Mononuclear cell (primary cell): ENCODE measurements around the gene ATG4D. TPM values are rescaled to one million over a fixed set of nuclear protein-coding genes. Genes with fewer than 3 reads are reported as not detected.
A peak's percentile ranks its signal among the peaks of the same experiment; 100 is the strongest.
"Not testable (repeated sequence)": the region's sequence is repeated elsewhere in the genome, so short reads cannot be mapped to it uniquely, and the experiment has no call there.

Experiments
- H3K27me3 ChIP-seq: 2 replicates; pipeline ENCODE4 v1.6.0; 2011; ENCODE audit warnings: low read length, control low read depth; ENCODE audit not compliant: insufficient read depth
- H3K4me1 ChIP-seq: 2 replicates; pipeline ENCODE4 v1.5.1; 2011; ENCODE audit warnings: mild to moderate bottlenecking, low read length, control low read depth; ENCODE audit not compliant: insufficient read depth
- H3K4me3 ChIP-seq: 2 replicates; pipeline ENCODE4 v1.5.1; 2011; ENCODE audit warnings: mild to moderate bottlenecking, low read length, moderate library complexity
- H3K9me3 ChIP-seq: 2 replicates; pipeline ENCODE4 v1.5.1; 2011; ENCODE audit warnings: low read depth, mild to moderate bottlenecking, control low read depth, low read length
- total RNA-seq: library from RNA; depleted of rRNA; stranded (reverse); fragments of >200 nt; gene quantifications from one replicate; pipeline ENCODE4 v1.2.3, GENCODE V29; 2012

The ATG4D gene
- total RNA-seq, 1 donor = 30.7 TPM

DNA sequence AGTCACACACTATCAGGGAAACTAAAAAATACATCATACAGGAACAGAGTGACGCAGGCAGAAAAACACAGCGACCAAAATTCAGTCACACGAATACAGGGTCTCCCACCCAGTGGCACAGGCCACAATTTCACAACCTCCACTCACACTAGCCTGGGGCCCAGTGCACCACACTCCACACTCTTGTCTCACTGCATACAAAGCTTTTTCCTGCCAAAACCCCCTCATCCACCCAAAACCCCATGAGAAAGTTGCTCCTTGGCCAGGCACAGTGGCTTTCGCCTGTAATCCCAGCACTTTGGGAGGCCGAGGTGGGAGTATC lies 27.7 kb upstream of the ATG4D start:
- peaks cover 72% of the 10 kb centered on the region for H3K27me3 ChIP-seq
- peaks cover 60% of the 10 kb centered on the region for H3K4me1 ChIP-seq
- H3K4me3 ChIP-seq = peak overlapping the region; percentile 50
- no peaks in the 10 kb centered on the region for H3K9me3 ChIP-seq

DNA sequence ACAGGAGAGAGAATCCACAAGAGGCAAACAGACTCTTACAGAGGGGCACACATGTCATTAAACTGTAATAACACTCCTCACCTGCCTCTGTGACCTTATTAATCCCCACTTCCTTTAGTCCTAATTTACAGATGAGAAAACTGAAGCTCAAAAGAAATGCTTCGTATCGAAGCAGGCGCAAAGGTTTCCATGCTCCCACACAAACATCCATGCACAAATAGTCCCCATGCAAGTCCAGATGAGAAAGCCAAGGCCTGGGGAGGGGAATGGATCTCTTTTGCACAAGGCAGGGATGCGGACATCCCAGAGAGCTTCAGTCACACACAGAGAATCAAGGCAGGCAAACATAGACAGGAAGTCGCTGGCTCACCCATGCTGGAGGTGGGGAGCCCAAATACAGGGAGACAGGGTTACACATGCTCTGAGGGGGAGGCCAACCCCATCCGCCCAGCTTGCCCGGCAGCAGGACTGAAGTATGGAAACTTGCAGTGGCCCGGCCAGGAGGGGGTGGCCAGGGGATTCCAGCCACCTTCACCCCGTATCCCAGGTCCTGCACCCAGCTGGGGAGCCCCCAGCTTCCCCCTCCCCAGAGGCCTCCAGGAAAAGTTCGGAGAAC lies 26.9 kb upstream of the ATG4D start:
- peak overlapping the region; percentile 50 for H3K4me3 ChIP-seq
- H3K4me1 ChIP-seq = peaks cover 66% of the 10 kb centered on the region
- no peaks in the 10 kb centered on the region for H3K9me3 ChIP-seq
- peaks cover 72% of the 10 kb centered on the region for H3K27me3 ChIP-seq

DNA sequence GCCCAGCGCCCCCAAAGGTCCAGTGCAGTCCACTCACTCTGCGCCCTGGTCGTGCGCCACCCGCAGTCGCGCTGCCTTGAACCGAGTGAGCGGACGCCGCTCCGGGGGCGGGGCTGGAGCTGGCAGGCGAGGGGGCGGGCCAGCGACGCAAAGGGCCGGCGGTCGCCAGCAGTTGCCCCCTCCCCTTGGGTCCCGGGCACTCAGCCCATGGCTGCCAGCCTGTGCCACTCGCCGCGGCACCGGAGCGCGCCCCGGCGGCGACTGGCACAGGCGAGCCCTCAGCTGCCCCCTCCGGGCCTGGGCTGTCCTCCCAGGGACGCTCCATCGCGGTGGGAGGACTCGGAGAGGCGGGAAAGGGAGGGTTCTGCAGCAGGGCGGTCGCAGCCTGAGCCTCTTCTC lies 26.3 kb upstream of the ATG4D start, which contains the start of gene S1PR5:
S1PR5 (minus strand) TSS at position 87 of the 399 bp plus-strand sequence. CDS start 2,436 bp downstream, outside the sequence.
- Histone ChIP-seq H3K4me1 (peaks cover 65% of the 10 kb centered on the region), H3K4me3 (peak within 1 kb of the TSS; percentile 50), H3K27me3 (peaks cover 72% of the 10 kb centered on the region), H3K9me3 (no peaks in the 10 kb centered on the region)

DNA sequence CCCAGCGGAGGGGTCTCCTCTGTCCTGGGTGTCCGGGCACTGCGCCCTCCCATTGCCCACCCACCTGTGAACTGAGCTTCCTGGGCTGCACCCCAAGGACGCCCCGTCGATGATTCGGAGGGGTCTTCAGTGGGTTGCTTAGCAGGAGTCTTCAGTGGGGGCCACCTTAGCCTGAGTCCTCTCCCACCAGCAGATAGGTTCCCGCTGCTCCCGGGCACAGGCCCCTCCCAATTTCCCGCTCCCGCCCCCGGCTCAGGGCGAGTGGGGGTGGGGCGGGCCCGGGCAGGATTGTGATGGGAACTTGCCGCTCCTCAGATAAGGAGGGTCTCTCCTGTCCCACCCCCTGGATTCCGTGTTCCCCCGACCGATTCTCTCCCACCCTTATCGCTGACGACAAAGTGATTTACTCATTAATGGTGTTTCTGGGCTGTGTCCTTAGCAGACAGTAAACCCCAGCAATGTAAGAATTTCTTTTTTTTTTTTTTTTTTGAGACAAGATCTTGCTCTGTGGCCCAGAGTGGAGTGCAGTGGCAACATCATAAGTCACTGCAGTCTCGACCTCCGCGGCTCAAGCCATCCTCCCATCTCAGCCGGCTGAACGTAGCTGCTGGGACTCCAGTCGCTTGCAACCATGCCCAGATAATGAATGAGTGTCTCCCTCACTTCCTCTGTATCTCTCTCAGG lies 25.8 kb upstream of the ATG4D start:
- no peaks in the 10 kb centered on the region for H3K9me3 ChIP-seq
- H3K4me3 ChIP-seq = peak overlapping the region; percentile 50
- H3K27me3 ChIP-seq = peaks cover 69% of the 10 kb centered on the region
- peaks cover 59% of the 10 kb centered on the region for H3K4me1 ChIP-seq

DNA sequence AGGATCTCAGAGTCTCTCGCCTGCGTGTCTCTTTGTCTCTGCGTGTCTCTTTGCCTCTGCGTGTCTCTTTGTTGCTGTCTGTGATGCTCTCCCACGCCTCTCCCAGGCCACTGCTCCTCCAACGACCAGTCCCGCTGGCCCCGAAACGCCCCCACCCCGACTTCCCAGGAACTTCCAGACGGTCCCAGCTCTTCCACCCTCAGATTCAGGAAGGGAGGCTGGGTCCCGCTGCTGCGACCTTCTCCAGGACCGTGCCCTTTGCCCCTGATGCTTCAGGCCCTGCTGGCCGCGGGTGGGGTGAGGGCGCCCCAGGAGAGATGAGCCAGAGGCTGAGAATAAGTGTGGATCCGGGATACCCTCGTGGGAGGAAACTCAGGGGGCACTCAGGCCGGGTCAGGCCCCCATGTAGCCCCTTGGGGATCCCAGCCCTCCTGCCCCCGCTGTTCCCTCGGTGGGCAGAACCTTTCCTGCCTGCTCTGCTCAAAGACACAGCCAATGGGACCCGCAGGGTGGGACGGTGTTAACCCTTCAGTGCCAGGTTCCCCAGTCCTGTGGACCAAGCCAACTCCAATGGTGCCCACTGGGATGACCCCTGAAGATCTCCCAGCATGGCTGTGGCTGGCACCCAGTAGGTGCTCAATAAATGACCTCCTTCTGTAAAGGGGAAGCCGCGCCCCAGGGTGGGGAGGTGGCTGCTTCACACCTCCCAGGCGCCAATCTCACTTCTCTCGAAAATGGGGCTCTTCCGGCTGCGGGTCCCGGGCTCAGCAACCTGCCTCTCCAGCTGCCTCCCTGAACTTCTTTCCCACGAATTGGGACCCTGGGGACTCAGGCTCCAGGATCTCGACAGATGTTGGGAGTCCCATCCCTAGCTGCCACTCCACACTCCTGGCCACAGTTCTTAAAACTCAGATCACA lies 25.0 kb upstream of the ATG4D start:
- Histone ChIP-seq H3K4me3 (peak overlapping the region; percentile 50), H3K4me1 (peaks cover 55% of the 10 kb centered on the region), H3K9me3 (no peaks in the 10 kb centered on the region), H3K27me3 (peaks cover 61% of the 10 kb centered on the region)

DNA sequence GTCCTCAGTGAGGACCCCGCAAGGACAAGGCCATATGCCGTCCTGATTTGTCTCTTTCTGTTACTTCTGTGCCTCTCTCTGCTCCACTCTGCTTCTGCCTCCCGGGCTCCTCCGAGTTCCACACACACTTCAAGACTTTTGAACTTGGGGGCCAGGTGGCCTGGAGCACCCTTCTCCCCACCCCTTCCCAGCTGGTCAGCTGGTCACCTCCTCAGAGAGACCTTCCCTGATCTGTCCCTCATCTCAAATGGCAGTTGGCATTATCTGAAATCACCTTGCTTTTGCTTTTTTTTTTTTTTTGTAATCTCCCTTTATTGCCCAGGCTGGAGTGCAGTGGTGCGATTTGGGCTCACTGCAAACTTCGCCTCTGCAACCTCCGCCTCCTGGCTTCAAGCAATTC lies 24.3 kb upstream of the ATG4D start:
- Histone ChIP-seq H3K27me3 (peaks cover 54% of the 10 kb centered on the region), H3K4me1 (peaks cover 54% of the 10 kb centered on the region), H3K9me3 (no peaks in the 10 kb centered on the region), H3K4me3 (no peak overlapping the region)

DNA sequence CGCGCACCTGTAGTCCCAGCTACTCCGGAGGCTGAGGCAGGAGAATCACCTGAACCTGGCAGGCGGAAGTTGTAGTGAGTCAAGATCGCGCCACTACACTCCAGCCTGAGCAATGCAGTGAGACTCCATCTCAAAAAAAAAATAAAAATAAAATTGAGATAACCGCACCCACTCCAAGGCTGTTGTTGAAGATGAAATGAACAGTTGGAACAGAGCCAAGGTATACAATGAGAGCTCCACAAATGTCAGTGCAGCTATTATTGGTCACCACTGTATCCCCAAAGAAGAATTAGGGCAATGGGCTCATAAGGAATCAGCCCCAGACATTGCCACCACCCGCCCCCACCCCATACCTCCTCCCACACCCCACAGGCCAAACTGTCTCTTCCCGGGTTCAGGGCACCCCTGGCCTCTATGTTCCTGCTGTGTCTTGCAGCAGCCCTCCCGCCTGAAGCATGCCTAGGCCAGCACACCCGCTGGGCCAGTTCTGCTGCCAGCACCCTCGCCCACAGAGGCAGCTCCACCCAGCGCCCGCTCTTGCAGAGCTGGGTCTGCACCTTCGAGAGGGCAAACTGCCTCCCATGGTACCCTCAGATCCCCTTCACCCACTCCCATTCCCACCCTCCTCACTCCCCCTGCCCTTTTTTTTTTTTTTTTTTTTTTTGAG lies 22.9 kb upstream of the ATG4D start:
- no peak overlapping the region for H3K4me3 ChIP-seq
- H3K27me3 ChIP-seq = peaks cover 41% of the 10 kb centered on the region
- peaks cover 50% of the 10 kb centered on the region for H3K4me1 ChIP-seq
- H3K9me3 ChIP-seq = no peaks in the 10 kb centered on the region

DNA sequence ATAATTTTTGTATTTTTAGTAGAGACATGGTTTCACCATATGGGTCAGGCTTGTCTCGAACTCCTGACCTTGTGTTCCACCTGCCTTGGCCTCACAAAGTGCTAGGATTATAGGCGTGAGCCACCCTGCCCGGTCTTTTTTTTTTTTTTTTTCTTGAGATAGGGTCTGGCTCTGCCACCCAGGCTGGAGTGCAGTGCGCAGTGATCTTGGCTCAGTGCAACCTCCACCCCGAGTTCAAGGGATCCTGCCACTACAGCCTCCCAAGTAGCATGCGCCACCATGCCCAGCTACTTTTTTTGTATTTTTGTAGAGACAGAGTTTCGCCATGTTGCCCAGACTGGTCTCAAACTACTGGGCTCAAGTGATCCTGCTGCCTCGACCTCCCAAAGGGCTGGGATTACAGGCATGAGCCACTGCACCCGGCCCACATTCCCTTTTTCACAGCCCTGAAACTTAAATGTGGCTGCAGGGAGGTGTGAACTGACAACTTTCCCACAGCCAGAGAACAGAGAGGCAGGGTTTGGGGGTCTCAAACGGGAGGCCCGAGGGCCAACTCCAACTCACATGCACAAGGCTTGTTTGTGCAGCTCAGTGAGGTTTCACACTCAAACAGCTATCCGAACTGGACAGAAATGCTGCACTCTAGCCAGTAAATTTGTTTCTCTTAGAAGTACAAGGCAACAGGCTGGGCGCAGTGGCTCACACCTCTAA lies 22.1 kb upstream of the ATG4D start:
- Histone ChIP-seq H3K9me3 (no peaks in the 10 kb centered on the region), H3K27me3 (peaks cover 32% of the 10 kb centered on the region), H3K4me1 (peaks cover 50% of the 10 kb centered on the region), H3K4me3 (no peak overlapping the region)

DNA sequence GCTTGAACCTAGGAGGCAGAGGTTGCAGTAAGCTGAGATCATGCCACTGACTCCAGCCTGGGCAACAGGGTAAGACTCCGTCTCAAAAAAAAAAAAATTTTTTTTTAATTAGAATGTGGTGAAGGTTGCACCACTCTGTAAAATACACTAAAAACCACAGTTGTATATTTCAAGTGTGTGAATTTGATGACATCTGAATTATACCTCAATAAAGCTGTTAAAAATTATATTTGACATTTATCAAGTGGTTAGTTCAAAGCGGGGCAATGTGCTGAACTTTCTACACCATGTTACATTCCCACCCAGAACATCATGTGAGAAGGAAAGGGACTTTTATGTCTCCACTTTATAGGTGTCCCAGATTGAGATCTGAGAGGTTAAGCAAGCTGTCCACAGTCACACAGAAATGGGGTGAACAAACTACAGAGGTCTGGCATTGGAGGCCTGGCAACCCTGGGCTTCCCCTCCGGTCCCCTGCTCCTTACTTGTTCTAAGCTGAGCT lies 20.5 kb upstream of the ATG4D start:
- Histone ChIP-seq H3K4me3 (no peak overlapping the region), H3K4me1 (peaks cover 37% of the 10 kb centered on the region), H3K27me3 (peaks cover 16% of the 10 kb centered on the region), H3K9me3 (no peaks in the 10 kb centered on the region)

DNA sequence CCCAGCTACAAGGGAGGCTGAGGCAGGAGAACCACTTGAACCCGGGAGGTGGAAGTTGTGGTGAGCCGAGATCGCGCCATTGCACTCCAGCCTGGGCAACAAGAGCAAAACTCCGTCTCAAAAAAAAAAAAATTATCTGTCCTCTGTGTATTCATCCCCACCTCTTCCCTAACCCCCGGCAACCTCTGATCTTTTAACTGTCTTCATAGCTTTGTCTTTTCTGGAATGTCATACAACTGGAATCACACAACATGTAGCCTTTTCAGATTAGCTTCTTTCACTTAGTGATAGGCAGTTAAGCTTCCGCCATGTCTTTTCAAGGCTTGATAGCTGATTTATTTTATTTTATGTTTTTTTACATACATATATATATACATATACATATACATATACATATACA lies 18.1 kb upstream of the ATG4D start:
- no peaks in the 10 kb centered on the region for H3K9me3 ChIP-seq
- H3K4me3 ChIP-seq = no peak overlapping the region
- H3K4me1 ChIP-seq = peaks cover 18% of the 10 kb centered on the region
- no peaks in the 10 kb centered on the region for H3K27me3 ChIP-seq

DNA sequence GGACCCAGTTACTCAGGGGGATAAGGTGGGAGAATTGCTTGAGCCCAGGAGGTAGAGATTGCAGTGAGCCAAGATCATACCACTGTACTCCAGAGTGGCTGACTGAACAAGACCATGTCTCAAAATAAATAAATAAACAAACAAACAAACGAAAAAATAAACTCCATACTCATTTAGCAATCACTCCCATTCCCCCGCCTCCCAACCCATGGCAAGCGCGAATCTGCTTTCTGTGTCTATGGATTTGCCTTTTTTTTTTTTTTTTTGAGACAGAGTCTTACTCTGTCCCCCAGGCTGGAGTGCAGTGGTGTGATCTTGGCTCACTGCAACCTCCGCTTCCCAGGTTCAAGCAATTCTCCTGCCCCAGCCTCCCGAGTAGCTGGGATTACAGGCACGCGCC lies 16.8 kb upstream of the ATG4D start:
- H3K27me3 ChIP-seq, H3K9me3 ChIP-seq, H3K4me3 ChIP-seq: not testable (repeated sequence)
- peaks cover 11% of the 10 kb centered on the region for H3K4me1 ChIP-seq

DNA sequence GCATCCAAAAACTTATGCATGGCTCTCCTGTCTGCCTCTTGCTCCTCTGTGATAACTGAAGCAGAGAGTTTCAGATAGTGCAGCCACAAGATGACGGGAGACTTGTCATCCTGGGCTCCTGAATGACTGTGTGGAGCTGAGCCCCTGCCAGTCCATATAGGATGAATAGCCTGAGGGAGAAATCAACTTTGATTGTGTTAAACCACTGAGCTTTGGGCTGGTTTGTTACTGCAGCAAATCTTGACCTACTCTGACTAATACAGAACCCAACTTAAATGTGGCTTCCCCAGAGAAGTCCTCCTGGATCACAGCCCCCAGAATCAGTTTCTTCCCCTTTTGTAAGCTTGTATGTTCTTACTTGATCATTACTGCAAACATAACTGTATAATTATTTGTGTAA lies 11.2 kb upstream of the ATG4D start:
- Histone ChIP-seq H3K27me3 (no peaks in the 10 kb centered on the region), H3K9me3 (no peaks in the 10 kb centered on the region), H3K4me3 (no peak overlapping the region), H3K4me1 (no peaks in the 10 kb centered on the region)

DNA sequence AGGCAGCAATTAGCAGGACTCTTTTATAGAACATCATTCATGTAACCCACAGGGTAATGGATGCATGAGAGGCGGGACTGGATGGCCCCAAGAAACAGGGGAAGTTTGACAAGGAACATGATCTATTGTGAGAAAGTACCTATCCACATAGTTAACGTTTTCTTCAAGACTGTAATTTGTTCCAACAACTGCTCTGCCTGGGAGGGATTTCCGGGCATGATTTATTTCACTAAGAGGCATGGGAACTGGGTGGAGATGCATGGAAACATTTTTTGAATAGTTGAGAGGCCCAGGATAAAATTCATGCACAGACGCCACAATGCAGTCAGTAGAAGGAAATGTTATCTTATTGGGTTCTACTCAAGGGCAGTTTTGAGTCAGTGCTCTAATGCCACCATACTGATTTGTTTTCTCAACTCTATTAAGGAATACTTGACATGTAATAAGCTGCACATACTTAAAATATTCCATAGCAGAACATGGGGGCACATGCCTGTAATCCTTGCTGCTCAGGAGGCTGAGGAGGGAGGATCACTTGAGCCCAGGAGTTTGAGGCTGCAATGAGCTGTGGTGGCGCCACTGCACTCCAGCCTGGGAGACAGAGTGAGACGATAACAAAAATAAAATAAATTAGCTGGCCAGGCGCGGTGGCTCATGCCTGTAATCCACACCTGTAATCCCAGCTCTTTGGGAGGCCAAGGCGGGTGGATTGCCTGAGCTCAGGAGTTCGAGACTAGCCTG lies 9.9 kb upstream of the ATG4D start:
- no peak overlapping the region for H3K4me3 ChIP-seq
- peaks cover 3% of the 10 kb centered on the region for H3K27me3 ChIP-seq
- H3K9me3 ChIP-seq = no peaks in the 10 kb centered on the region
- no peaks in the 10 kb centered on the region for H3K4me1 ChIP-seq

DNA sequence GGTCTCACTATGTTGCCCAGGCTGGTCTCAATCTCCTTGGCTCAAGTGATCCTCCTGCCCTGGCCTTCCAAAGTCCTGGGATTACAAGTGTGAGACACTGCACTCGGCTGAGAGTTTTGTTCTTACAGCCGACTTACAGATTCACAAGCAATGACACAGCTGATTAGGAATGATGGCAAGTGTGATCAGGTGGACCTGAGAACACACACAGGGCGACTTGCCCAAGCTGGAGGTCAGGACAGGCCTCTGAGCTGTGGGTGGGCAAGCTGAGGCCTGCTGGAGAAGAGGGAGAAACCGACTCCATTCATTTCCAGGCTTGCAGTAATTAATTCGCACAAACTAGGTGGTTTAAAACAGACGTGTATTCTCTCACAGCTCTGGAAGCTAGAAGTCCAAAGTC lies 8.1 kb upstream of the ATG4D start:
- Histone ChIP-seq H3K4me1 (peaks cover 5% of the 10 kb centered on the region), H3K27me3 (peaks cover 3% of the 10 kb centered on the region)

More for the DNA sequence above, 8.1 kb upstream of the ATG4D start:
- Histone ChIP-seq H3K4me3 (no peak overlapping the region), H3K9me3 (no peaks in the 10 kb centered on the region)
